GM19351 (cell line): ENCODE measurements around the gene PSPN.
A peak's percentile ranks its signal among the peaks of the same experiment; 100 is the strongest.

ENCODE experiments used
- ATAC-seq: cut with Tn5 transposase; IDR thresholded peaks from one replicate; pipeline ENCODE4 v1.9.1; 2021; ENCODE audit warnings: mild to moderate bottlenecking, moderate library complexity; ENCODE audit not compliant: unreplicated experiment

PSPN gene

DNA sequence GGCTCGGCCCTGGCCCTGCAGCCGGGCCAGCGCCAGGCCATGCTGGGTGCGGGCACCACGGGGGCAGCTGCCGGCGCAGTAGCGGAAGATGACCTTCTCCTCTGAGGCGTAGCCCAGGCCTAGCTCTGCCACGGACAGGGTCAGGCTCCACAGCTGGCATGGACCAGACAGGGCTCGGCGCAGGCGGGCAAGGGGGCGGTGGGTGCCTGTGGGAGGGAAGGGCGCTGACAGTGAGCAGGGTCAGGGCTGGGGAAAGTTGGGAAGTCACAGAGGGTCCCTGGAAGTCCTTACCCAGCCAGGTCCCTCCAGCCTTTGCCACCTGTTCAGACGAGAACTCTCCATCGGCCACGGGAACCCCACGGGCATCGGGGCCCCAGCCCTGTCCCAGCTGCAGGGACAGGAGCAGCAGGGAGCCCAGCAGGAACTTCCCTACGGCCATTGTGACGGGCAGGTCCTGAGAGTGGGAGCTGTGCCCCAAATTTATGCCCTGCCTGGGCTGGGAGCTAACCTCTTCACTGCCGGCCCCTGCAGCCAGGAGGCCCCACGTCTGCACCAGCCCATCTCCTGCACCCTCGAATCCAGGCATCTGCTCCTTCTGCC is at the start of gene PSPN:
TSS of gene PSPN (minus strand) at position 523 of the 600 bp plus-strand sequence. CDS start at position 439, 84 bp downstream.
- no peak for ATAC-seq

GRCh38 chr19:6424939-6425731 is 49.4 kb upstream of the PSPN start:
- peak; percentile 85 for ATAC-seq

- no peak for ATAC-seq
Observed at GRCh38 chr19:6424195-6424938, 48.6 kb upstream of the PSPN start, which contains the start of gene KHSRP. Gene KHSRP (minus strand): TSS chr19:6424811. CDS start chr19:6424701, 110 bp downstream.

GRCh38 chr19:6423499-6424194 is 47.9 kb upstream of the PSPN start:
- ATAC-seq, result no peak

DNA sequence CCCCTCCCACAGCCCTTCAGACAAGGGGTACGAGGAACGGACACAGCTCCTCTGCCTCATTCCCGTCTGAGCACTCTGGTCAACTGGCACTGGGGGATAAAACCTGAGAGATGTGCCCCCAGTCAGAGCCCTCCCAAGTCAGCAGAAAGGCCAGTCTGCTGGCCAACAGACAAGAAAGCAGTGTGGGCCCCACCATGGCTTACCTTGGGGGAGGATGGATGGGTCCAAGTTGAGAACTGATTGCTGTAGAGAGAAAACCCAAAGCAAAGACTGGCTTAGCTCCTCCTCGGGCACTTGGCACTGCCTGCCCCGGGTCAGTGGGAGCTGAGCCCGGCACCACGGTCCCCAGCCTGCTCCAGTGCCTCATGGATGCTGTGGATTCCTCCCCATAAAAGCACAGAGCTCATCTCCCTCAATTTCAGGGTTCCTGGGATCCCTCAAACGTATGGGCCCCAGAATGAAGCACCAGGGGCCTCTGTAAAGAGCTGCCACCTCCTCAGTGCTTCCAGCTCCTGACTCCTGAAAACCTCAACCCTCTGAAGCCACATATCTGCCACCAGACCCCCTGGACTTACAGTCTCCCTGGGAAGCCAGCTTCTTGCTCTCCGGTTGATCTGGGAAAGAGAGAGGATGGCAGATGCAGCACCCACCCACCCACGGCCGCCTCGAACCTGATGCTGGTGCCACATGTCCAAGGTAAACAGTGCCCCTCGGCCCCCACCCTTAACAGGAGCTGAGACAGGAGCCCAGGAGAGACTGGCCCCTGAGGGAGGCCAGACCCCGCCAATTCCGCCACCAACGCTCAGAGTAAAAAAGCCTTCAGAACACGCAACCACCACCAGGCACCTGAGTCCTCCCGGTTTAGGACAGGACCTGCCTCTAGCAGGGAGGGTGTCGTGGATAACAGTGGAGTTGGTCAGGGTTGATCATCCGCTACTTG is 45.6 kb upstream of the PSPN start:
- no peak for ATAC-seq

GRCh38 chr19:6418562-6418932 is 42.8 kb upstream of the PSPN start:
- no peak for ATAC-seq

- ATAC-seq, result no peak
Observed at GRCh38 chr19:6417713-6418561, 42.2 kb upstream of the PSPN start.

DNA sequence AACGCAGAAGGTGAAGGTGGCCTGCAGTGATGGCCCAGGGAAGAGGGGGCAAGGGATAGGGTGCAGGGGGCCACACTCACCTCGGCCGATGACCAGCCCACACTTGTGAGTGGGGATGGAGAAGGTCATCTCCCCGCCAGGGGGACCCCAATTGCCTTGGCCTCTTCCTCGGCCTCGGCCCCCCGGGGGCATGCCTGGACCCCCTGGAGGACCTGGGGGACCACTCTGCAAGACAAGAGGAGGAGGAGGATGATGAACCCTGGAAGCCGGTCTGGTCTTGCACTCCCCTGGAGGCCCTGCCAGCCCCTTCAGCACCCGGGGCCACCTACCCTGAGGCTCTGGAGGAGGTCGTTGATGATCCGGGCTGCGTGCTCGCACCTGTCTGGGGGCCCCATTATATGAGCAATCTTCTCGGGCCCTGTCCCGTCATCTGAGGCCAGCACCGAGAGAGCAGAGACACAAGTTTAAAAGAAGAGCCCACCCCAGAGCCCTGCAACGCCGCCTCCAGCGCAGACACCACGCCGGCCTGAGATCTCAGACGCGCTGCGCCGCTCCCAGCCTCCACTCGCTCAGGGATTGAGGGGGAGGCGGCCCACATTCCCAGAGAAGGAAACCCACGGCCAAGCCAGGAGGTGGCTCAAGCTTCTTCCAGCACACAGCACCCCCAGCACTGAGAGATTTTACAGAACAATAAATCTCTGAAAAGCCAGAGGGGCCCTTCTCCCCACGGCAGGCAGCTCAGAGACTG is 41.1 kb upstream of the PSPN start:
- ATAC-seq, result no peak

DNA sequence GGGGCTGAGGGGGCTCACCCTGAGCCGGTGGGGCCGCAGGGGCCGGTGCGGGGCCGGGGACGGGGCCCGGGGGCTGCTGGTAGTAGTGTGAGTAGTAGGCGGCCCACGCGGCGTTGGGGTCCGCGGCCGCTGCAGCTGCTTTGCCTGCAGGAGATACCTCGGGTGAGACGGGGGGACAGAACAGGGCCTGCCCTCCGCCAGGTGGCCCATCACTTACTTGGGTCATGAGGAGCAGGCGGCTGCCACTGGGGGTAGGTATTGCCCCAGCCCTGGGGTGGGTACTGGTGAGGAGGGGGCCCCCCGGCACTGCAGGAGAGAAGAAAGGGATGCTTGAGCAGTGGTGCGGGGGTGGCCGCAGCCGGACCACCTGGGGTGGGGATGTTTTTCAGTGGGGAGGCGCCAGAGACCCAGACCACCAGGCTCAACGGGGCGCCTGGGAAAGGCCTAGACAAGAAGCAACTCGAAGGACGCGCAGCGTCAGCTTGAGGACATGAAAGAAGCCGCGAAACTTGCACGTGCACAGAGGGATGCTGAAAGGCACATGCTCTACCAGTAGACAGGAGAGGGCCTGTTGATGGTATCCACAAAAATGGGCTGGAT is 40.0 kb upstream of the PSPN start:
- ATAC-seq, result no peak

DNA sequence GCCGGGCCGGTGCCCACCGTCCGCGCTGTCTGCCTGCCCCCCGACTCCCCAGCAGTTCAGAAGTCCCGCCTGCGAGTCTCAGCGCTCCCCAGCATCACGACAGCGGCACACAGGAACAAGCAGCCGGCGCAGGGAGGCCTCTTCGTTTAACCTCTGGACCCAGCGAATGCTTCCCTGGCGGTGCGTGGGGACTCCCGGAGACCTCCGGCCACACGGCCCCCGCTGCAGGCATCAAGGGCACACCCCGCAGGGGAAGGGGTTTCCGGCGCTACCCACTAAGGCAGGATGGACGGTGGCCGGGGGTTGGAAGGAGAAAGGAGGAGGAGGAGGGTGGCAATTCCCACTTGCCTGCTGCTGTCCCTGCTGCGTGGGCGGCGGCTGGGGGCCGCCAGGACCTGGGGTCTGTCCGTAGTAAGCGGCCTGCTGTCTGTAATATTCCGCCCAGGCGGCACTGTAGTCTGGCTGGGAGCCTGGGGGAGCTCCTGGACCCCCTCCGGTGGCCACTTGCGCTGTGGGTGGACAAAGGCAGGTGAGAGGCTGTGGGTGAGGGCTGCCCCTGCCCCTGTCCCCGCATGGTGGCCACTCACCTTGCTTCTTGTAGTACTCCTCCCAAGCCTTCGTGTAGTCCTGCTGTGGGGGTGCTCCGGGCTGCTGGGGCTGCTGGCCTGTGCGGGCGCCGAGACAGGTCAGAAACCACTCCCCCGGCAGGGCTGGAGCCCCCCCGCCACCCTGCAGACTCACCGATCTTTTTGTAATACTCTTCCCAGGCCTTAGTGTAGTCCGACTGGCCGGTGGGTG is 39.3 kb upstream of the PSPN start:
- ATAC-seq, result no peak

DNA sequence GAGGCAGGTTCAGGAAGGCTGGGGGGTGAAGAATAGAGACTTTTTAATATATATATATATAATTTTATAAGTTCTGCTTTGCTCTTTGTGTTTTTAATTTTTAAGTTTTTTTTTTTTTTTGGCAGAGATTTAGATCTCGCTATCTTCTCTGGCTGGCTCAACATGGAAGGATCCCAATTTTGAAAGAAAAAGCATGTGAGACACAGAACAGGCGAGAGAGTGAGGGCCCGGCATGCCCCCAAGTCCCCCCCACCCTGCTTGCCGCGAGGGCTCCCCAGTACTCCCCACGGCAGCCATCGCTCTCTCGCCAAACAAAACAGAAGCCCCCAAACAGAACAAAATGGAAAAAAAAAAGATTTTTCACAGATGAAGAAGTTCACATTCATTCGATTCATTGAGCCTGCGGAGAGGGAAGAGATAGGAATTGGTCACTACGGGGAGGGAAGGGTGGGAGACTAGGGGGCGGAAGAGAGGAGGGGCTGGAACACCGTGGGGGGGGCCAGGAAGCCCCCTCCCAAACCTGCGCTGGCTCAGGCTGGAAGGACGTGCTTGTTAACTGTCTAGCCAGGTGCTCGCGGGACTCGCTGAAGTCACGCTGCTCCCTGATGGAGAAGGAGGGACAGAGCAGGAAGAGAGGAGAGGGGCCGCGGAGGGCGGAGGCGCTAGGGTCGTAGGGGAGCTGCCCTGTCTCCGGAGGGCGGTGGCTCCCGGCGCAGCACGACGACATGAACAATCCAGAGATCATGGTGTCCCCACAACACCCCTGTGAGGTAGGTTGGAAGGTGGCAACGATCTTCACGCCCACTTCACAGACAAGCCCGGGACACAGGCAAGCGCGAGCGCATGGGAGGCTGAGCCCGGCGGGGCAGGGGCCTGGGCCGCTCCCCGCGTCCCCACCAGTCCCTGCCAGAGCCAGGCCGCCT is 38.2 kb upstream of the PSPN start:
- no peak for ATAC-seq

DNA sequence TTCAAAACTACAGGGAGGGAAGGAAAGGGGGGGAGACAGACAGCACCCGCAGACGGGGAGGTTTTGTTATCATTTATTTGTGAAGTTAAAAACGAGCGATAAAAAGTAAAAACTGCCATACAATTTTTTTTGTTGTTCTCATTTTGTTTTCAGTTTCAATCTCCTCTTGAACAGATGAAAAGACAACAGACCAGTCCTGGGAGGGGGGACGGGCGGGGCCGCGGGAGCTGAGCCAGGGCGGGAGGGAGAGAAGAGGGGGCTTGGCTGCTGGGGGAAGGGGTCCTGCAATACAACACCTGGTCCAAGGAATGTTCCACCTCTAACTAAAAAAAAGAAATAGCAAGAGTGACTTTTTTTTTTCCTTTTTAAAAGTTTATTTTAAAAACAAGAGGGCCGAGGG is 37.6 kb upstream of the PSPN start:
- no peak for ATAC-seq

- no peak for ATAC-seq
Observed at GRCh38 chr19:6412447-6413091, 36.8 kb upstream of the PSPN start.

DNA sequence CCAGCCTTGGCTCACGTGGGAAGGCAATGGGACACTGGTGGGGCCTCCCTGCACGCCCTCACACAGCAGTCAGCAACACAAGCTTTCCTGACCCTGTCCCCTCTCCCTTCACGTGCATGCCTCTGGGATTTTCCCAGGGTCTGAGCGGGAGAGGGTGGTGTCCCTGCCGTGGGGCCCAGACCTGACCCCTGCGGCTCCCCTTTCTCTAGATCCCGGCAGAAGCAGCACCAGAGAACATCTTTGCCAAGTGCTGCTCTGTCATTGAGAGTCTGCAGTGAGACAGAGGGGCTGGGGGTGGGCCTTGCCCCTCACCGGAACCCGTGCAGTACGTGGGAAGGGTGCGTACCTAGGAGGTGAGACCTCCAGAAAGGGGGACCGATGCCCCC is 36.3 kb upstream of the PSPN start:
- ATAC-seq, result no peak

DNA sequence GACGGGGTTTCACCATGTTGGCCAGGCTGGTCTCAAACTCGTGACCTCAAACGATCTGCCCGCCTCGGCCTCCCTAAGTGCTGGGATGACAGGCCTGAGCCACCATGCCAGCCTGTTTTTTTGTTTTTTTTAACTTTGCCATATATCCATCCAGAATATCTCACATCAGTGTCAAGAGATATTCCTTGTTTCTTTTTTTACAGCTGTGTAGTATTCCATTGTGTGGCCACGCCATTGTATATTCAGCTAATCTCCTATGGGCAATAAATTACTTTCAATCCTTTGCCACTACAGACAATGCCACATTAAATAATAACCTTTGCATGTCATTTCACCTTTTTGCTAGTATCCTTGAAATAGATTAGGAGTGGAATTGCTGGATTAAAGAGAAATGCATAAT is 33.6 kb upstream of the PSPN start:
- ATAC-seq, result no peak

DNA sequence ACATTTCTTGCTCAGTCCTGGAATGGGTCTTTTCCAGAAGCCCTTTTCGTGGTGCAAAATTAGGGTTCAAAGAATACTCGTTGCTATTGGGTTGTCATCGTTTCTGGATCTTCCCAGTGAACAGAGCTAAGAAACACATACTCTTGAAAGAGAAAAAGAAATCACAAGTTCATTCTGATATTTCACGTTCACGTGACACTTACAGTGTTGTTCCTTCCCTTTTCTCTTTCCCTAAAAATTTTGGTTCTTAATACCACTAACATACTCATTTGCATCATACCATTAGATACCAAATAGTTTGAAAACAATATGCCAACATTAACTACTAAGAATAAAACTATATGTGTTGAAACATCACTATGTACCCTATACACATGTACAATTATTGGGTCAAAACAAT is 30.7 kb upstream of the PSPN start:
- no peak for ATAC-seq
